KMS-11 (cell line): ENCODE data around the gene EVC.

ENCODE experiments used
- H2AFZ ChIP-seq: fragments of 200-600 bp; sonication (generic); 2 replicates; pipeline ENCODE4 v1.6.1; 2016; ENCODE audit warnings: antibody characterized with exemption, mixed run types, low read depth
- H3K27ac ChIP-seq: fragments of 200-600 bp; sonication (generic); 2 replicates; pipeline ENCODE4 v1.6.1; 2016; ENCODE audit warnings: mild to moderate bottlenecking, mixed run types
- H3K27me3 ChIP-seq: fragments of 200-600 bp; sonication (generic); 2 replicates; pipeline ENCODE4 v1.6.1; 2017; ENCODE audit warnings: mild to moderate bottlenecking, low read depth, mixed run types, moderate library complexity; ENCODE audit not compliant: insufficient read depth
- H3K36me3 ChIP-seq: fragments of 200-600 bp; sonication (generic); 2 replicates; pipeline ENCODE4 v1.6.1; 2017; ENCODE audit warnings: mild to moderate bottlenecking, mixed run types; ENCODE audit not compliant: insufficient read depth
- H3K4me1 ChIP-seq: fragments of 200-600 bp; sonication (generic); 2 replicates; pipeline ENCODE4 v1.6.1; 2016; ENCODE audit warnings: mild to moderate bottlenecking, low read depth, mixed run types; ENCODE audit not compliant: poor library complexity, severe bottlenecking
- H3K4me2 ChIP-seq: fragments of 200-600 bp; sonication (generic); 2 replicates; pipeline ENCODE4 v1.7.0; 2016; ENCODE audit warnings: mild to moderate bottlenecking, mixed run types
- H3K4me3 ChIP-seq: fragments of 200-600 bp; sonication (generic); IDR thresholded peaks from 2 replicates; pipeline ENCODE4 v1.6.1; 2017; ENCODE audit warnings: low read depth, low read length, mixed read lengths; ENCODE audit not compliant: insufficient read depth
- H3K79me2 ChIP-seq: fragments of 200-600 bp; sonication (generic); 2 replicates; pipeline ENCODE4 v1.6.1; 2016; ENCODE audit warnings: low read depth, mixed run types; ENCODE audit not compliant: insufficient read depth
- H3K9ac ChIP-seq: fragments of 200-600 bp; sonication (generic); 2 replicates; pipeline ENCODE4 v1.6.1; 2016; ENCODE audit warnings: mild to moderate bottlenecking, mixed run types
- H4K20me1 ChIP-seq: fragments of 200-600 bp; sonication (generic); 2 replicates; pipeline ENCODE4 v1.6.1; 2016; ENCODE audit warnings: mild to moderate bottlenecking, mixed run types; ENCODE audit not compliant: insufficient read depth
- CTCF ChIP-seq: fragments of 200-600 bp; sonication (generic); conservative IDR thresholded peaks from 2 replicates; pipeline ENCODE4 v1.6.1; 2017; ENCODE audit warnings: low read depth, mild to moderate bottlenecking, antibody characterized with exemption, low read length, moderate library complexity, mixed read lengths

The EVC gene

GRCh38 chr4:5842456-5842855, 131.5 kb downstream of the EVC start:
- Histone ChIP-seq H3K27me3 (no peaks in the 10 kb centered on the region), H4K20me1 (no peaks in the 10 kb centered on the region), H3K36me3 (no peaks in the 10 kb centered on the region), H2AFZ (no peak overlapping the region), H3K27ac (no peak overlapping the region), H3K4me2 (no peak overlapping the region), H3K9ac (no peak overlapping the region), H3K4me1 (no peaks in the 10 kb centered on the region), H3K79me2 (no peaks in the 10 kb centered on the region), H3K4me3 (no peak overlapping the region)
- no peak for TF ChIP-seq CTCF

GRCh38 chr4:5843573-5844530, 132.9 kb downstream of the EVC start:
- Histone ChIP-seq H4K20me1 (no peaks in the 10 kb centered on the region), H3K79me2 (no peaks in the 10 kb centered on the region), H3K4me1 (no peaks in the 10 kb centered on the region), H3K4me2 (no peak overlapping the region), H3K9ac (no peak overlapping the region), H3K36me3 (no peaks in the 10 kb centered on the region), H3K4me3 (no peak overlapping the region), H3K27me3 (no peaks in the 10 kb centered on the region), H2AFZ (no peak overlapping the region), H3K27ac (no peak overlapping the region)
- no peak for TF ChIP-seq CTCF

GRCh38 chr4:5845035-5845905, 134.3 kb downstream of the EVC start:
- Histone ChIP-seq H3K79me2 (no peaks in the 10 kb centered on the region), H3K4me1 (no peaks in the 10 kb centered on the region), H4K20me1 (no peaks in the 10 kb centered on the region), H3K36me3 (no peaks in the 10 kb centered on the region), H3K27me3 (no peaks in the 10 kb centered on the region), H3K4me3 (no peak overlapping the region), H3K27ac (no peak overlapping the region), H3K4me2 (no peak overlapping the region), H2AFZ (no peak overlapping the region), H3K9ac (no peak overlapping the region)
- TF ChIP-seq CTCF: no peak

GRCh38 chr4:5851637-5852301, 140.8 kb downstream of the EVC start:
- no peaks in the 10 kb centered on the region for H3K27me3 ChIP-seq
- H3K4me2 ChIP-seq: no peak overlapping the region
- no peaks in the 10 kb centered on the region for H3K36me3 ChIP-seq
- no peaks in the 10 kb centered on the region for H4K20me1 ChIP-seq
- no peak overlapping the region for H2AFZ ChIP-seq
- no peak overlapping the region for H3K27ac ChIP-seq
- H3K4me1 ChIP-seq: no peaks in the 10 kb centered on the region
- no peaks in the 10 kb centered on the region for H3K79me2 ChIP-seq
- no peak overlapping the region for H3K9ac ChIP-seq
- TF ChIP-seq CTCF: no peak
- no peak overlapping the region for H3K4me3 ChIP-seq
